K562 (cell line): ENCODE measurements around the gene BMP2K.

Experiments used
- CTCF ChIP-seq, 3 experiments: IDR thresholded peaks in 2 of 3; conservative IDR thresholded peaks in 1 of 3; 2 replicates each; pipeline ENCODE4 v1.5.1; 2011 to 2012; ENCODE audit warnings: low read length in 3 of 3, mild to moderate bottlenecking in 3 of 3, control low read depth in 2 of 3, improper control_type of control experiment in 1 of 3, inconsistent platforms in 1 of 3, low read depth in 1 of 3, mixed read lengths in 1 of 3, moderate library complexity in 1 of 3; ENCODE audit not compliant: insufficient read depth in 2 of 3
- EZH2 ChIP-seq: IDR thresholded peaks from 2 replicates; pipeline ENCODE4 v1.6.1; 2012; ENCODE audit warnings: low read depth, mild to moderate bottlenecking, inconsistent platforms, low read length, borderline replicate concordance
- GTF2E2 ChIP-seq: fragments of 200-800 bp; sonication (Bioruptor generic); IDR thresholded peaks from 2 replicates; pipeline ENCODE4 v1.6.1; 2016; ENCODE audit warnings: missing genetic modification characterization, missing compliant biosample characterization
- POLR2A ChIP-seq: fragments of 450-650 bp; conservative IDR thresholded peaks from 2 replicates; pipeline ENCODE4 v1.6.1; 2016
- TF ChIP-seq, protein P1 (sequence below): sonication (generic); formaldehyde crosslinking; IDR thresholded peaks from 2 replicates; pipeline ENCODE4 v1.8.1; 2023; ENCODE audit warnings: mild to moderate bottlenecking, missing genetic modification reagents
- TF ChIP-seq, protein P2 (sequence below): fragments of 450-650 bp; conservative IDR thresholded peaks from 2 replicates; pipeline ENCODE4 v1.6.1; 2016; ENCODE audit warnings: missing genetic modification characterization, low read depth, mild to moderate bottlenecking, missing compliant biosample characterization, moderate library complexity

DNA sequence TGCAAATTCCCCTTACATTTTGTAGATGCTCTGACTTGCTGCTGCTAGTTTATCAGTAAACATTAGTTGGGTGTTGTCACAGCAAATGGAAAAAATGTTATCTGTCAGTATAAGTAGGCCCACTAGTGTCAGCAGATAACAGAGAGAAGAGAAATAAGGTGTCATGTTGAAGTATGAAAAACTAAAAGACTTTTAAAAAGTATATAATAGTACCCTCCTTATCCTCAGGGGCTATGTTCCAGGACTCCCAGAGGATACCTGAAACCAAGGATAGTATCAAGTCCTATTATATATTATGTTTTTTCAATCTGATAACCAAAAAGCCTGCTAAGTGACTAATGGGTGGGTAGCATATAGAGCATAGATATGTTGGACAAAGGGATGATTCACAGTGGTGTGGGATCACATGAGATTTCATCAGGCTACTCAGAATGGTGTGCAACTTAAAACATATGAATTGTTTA, 11.6 kb upstream of the BMP2K start:
- TF ChIP-seq EZH2, result no peak
- no peak for TF ChIP-seq POLR2A
- no peak for TF ChIP-seq CTCF (IDR thresholded peaks at IDR 0.05 in 2 of 3, conservative IDR thresholded peaks at IDR 0.05 in 1 of 3; ENCODE audit: insufficient read depth in 2 of 3, low read depth in 1 of 3, low read length in 3 of 3)
- TF ChIP-seq, protein P1, sequence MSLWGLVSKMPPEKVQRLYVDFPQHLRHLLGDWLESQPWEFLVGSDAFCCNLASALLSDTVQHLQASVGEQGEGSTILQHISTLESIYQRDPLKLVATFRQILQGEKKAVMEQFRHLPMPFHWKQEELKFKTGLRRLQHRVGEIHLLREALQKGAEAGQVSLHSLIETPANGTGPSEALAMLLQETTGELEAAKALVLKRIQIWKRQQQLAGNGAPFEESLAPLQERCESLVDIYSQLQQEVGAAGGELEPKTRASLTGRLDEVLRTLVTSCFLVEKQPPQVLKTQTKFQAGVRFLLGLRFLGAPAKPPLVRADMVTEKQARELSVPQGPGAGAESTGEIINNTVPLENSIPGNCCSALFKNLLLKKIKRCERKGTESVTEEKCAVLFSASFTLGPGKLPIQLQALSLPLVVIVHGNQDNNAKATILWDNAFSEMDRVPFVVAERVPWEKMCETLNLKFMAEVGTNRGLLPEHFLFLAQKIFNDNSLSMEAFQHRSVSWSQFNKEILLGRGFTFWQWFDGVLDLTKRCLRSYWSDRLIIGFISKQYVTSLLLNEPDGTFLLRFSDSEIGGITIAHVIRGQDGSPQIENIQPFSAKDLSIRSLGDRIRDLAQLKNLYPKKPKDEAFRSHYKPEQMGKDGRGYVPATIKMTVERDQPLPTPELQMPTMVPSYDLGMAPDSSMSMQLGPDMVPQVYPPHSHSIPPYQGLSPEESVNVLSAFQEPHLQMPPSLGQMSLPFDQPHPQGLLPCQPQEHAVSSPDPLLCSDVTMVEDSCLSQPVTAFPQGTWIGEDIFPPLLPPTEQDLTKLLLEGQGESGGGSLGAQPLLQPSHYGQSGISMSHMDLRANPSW (CRISPR knock-in tag), result no peak
- TF ChIP-seq, protein P2, sequence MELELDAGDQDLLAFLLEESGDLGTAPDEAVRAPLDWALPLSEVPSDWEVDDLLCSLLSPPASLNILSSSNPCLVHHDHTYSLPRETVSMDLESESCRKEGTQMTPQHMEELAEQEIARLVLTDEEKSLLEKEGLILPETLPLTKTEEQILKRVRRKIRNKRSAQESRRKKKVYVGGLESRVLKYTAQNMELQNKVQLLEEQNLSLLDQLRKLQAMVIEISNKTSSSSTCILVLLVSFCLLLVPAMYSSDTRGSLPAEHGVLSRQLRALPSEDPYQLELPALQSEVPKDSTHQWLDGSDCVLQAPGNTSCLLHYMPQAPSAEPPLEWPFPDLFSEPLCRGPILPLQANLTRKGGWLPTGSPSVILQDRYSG (tag), result no peak
- TF ChIP-seq GTF2E2 (tag), result no peak
